Measurements from ENCODE around the gene SHQ1. TPM values are rescaled to one million over a fixed set of nuclear protein-coding genes. Genes with fewer than 3 reads are reported as not detected.

SHQ1 gene
- total and polyA plus RNA-seq, 9 of the 15 experiments (the other 6 are each of a cell fraction or from before 2014, with no cell fraction given): 9.2 to 25.0 (median 14.1) TPM

DNA sequence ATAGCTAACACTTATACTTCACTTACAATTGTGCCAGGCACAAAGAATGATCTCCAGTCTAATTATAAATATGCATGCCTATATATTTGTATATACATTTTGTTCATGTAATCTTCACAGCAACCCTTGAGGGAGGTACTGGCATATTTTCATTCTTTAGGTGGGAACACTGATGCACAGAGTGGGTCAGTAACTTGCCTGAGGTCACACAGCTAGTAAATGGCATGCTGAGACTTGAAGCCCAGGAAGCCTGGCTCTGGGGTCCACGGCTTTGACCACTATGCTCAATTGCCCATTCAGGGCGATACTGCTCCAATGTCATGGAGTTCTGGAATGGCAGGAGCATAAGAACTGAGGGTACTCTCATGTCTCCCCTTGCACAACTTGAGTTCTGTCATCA is 139.8 kb downstream of the SHQ1 start:
- Histone ChIP-seq H3K27ac (ENCODE audit: extremely low read depth, low read depth, low read length) (no peak overlapping the region), H3K4me3 (no peak overlapping the region), H4K20me1 (replicated peaks; ENCODE audit: control insufficient read depth, insufficient read depth, low read length) (no peaks in the 10 kb centered on the region), H3K9me1 (ENCODE audit: control insufficient read depth, insufficient read depth, low read length) (no peaks in the 10 kb centered on the region), H3K36me3 (ENCODE audit: control insufficient read depth, insufficient read depth, low read length) (no peaks in the 10 kb centered on the region), H2AFZ (ENCODE audit: low read depth, low read length) (no peak overlapping the region), H3K4me2 (ENCODE audit: insufficient read depth, low read length) (no peak overlapping the region), H3K9me3 (replicated peaks; ENCODE audit: control insufficient read depth, insufficient read depth, low read depth, low read length) (no peaks in the 10 kb centered on the region), H3K79me2 (ENCODE audit: control insufficient read depth, insufficient read depth, low read length) (no peaks in the 10 kb centered on the region), H3K9ac (ENCODE audit: insufficient read depth in 1 of 2, low read depth in 2 of 2, low read length in 2 of 2) (no peak overlapping the region), H3K27me3 (ENCODE audit: control insufficient read depth in 2 of 2, insufficient read depth in 2 of 2, low read length in 2 of 2) (peaks cover 0 to 4% of the 10 kb centered on the region in 2 experiments; a peak in 1 of 5 replicates), H3K4me1 (replicated peaks in 1 of 2; ENCODE audit: control insufficient read depth in 2 of 2, insufficient read depth in 2 of 2, low read length in 2 of 2) (no peaks in the 10 kb centered on the region)
- TF ChIP-seq ZFP36 (IDR thresholded peaks at IDR 0.05; ENCODE audit: low read depth, low read length, partially characterized antibody) (peak; percentile 41), POLR3A (IDR thresholded peaks at IDR 0.05; ENCODE audit: borderline replicate concordance, extremely low read depth, insufficient read depth, insufficient read length) (no peak), RBM25 (IDR thresholded peaks at IDR 0.05; ENCODE audit: low read depth, low read length, severe bottlenecking) (peak; percentile 50)
- ChIA-PET CTCF (ENCODE audit: low intra/inter-chr PET ratio) (no interaction called here), POLR2A (no interaction called here)
- WGBS (ENCODE audit: insufficient coverage, low coverage, missing lambda C conversion rate): 15% methylated on average over 2 of the region's 2 CpGs
- DNase-seq (ENCODE audit: extremely low read depth in 1 of 4, low spot score in 3 of 4): no peak
- intact Hi-C loops (cut with micrococcal nuclease) (no loop called here), in situ Hi-C loops (cut with MboI) (no loop called here)
- BruUV-seq (replicated peaks): no TSS peak
- FAIRE-seq: no peak
- no peak for ATAC-seq

DNA sequence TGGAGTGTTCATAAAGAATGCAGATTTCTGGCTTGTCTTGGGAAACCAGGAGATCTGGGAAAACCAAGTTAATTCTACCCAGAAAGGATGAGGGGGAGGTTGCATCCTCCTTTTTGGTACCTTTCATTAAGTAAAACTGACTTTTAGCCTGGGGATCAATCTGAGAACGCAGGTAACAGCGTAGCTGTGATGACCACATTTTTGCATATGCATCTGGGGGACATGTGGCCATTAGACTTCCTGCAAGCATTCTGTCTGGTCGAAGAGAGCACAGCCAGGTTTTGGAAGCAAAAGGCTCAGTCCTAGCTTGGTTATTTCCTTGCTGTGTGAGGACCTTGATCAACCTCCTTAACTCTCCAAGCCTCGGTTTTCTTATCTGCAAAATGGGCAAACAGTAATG is 145.2 kb downstream of the SHQ1 start:
- no peak for TF ChIP-seq LCOR (CRISPR knock-in tag; IDR thresholded peaks at IDR 0.05)
- peak; percentile 30 for TF ChIP-seq RBM25 (IDR thresholded peaks at IDR 0.05; ENCODE audit: low read depth, low read length, severe bottlenecking)
- in situ Hi-C loops (cut with MboI): no loop called here
- no TSS peak for BruUV-seq (replicated peaks)
- intact Hi-C loops (cut with micrococcal nuclease): no loop called here
- H3K4me3 ChIP-seq: no peak overlapping the region
- no peaks in the 10 kb centered on the region for H3K79me2 ChIP-seq (ENCODE audit: control insufficient read depth, insufficient read depth, low read length)
- H3K4me2 ChIP-seq (ENCODE audit: insufficient read depth, low read length): no peak overlapping the region
- no peaks in the 10 kb centered on the region for H3K9me1 ChIP-seq (ENCODE audit: control insufficient read depth, insufficient read depth, low read length)
- no peaks in the 10 kb centered on the region for H3K9me3 ChIP-seq (replicated peaks; ENCODE audit: control insufficient read depth, insufficient read depth, low read depth, low read length)
- FAIRE-seq: no peak
- no peak overlapping the region for H3K9ac ChIP-seq (ENCODE audit: insufficient read depth in 1 of 2, low read depth in 2 of 2, low read length in 2 of 2)
- no peaks in the 10 kb centered on the region for H3K36me3 ChIP-seq (ENCODE audit: control insufficient read depth, insufficient read depth, low read length)
- no peak overlapping the region for H2AFZ ChIP-seq (ENCODE audit: low read depth, low read length)
- POLR2A ChIA-PET: no interaction called here
- 14% methylated on average over 4 of the region's 4 CpGs for WGBS (ENCODE audit: insufficient coverage, low coverage, missing lambda C conversion rate)
- H4K20me1 ChIP-seq (replicated peaks; ENCODE audit: control insufficient read depth, insufficient read depth, low read length): no peaks in the 10 kb centered on the region
- no peak for ATAC-seq
- H3K27me3 ChIP-seq (ENCODE audit: control insufficient read depth in 2 of 2, insufficient read depth in 2 of 2, low read length in 2 of 2): peaks cover 0 to 4% of the 10 kb centered on the region in 2 experiments; a peak in 1 of 5 replicates
- no peak for DNase-seq (ENCODE audit: extremely low read depth in 1 of 4, low spot score in 3 of 4)
- H3K4me1 ChIP-seq (replicated peaks in 1 of 2; ENCODE audit: control insufficient read depth in 2 of 2, insufficient read depth in 2 of 2, low read length in 2 of 2): no peaks in the 10 kb centered on the region; a peak in 1 of 5 replicates
- no peak overlapping the region for H3K27ac ChIP-seq (ENCODE audit: extremely low read depth, low read depth, low read length)
- CTCF ChIA-PET (ENCODE audit: low intra/inter-chr PET ratio): no interaction called here
